Measurements from ENCODE around the gene CHCHD3.

DNA sequence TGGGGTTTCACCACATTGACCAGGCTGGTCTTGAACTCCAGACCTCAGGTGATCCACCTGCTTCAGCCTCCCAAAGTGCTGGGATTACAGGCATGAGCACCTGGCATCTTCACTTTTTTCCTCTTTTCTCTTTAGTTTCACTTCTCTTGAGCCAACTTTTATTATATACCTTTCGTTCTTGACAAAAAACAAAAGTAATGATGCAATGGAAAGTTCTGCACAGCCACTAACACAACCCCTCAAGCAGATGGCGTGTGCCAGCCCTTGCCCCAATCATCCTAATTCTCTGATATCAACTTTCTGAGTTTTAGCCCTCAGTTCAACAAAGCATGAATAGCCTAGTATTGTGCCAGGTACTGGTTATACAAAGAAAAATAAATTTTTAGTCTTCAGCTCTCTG is 223.6 kb downstream of the CHCHD3 start:
- TF ChIP-seq, protein P1, sequence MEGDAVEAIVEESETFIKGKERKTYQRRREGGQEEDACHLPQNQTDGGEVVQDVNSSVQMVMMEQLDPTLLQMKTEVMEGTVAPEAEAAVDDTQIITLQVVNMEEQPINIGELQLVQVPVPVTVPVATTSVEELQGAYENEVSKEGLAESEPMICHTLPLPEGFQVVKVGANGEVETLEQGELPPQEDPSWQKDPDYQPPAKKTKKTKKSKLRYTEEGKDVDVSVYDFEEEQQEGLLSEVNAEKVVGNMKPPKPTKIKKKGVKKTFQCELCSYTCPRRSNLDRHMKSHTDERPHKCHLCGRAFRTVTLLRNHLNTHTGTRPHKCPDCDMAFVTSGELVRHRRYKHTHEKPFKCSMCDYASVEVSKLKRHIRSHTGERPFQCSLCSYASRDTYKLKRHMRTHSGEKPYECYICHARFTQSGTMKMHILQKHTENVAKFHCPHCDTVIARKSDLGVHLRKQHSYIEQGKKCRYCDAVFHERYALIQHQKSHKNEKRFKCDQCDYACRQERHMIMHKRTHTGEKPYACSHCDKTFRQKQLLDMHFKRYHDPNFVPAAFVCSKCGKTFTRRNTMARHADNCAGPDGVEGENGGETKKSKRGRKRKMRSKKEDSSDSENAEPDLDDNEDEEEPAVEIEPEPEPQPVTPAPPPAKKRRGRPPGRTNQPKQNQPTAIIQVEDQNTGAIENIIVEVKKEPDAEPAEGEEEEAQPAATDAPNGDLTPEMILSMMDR (IDR thresholded peaks at IDR 0.05), result no peak
- TF ChIP-seq EZH2 (IDR thresholded peaks at IDR 0.05), result no peak
- no peak for TF ChIP-seq EZH2phosphoT487 (IDR thresholded peaks at IDR 0.05)
